ENCODE data around the gene LRRC73.
"Not testable (repeated sequence)": the region's sequence is repeated elsewhere in the genome, so short reads cannot be mapped to it uniquely, and the experiment has no call there.

LRRC73 gene

GRCh38 chr6:43461936-43462335 lies 48.2 kb downstream of the LRRC73 start:
- H3K36me3 ChIP-seq (replicated peaks; ENCODE audit: insufficient read depth, low read length) = no peaks in the 10 kb centered on the region
- no peak overlapping the region for H3K27ac ChIP-seq (ENCODE audit: low read length)
- no peaks in the 10 kb centered on the region for H3F3A ChIP-seq (ENCODE audit: insufficient read depth, low read length)
- no peaks in the 10 kb centered on the region for H3K9me2 ChIP-seq (replicated peaks; ENCODE audit: insufficient read depth, low read length)
- H3K79me2 ChIP-seq (ENCODE audit: low read length) = no peaks in the 10 kb centered on the region
- TF ChIP-seq CTCF (IDR thresholded peaks at IDR 0.05; ENCODE audit: low read length) = no peak
- no peak for TF ChIP-seq EZH2 (optimal IDR thresholded peaks at IDR 0.05; ENCODE audit: low read depth, low read length)
- no peak for TF ChIP-seq EZH2phosphoT487 (IDR thresholded peaks at IDR 0.05; ENCODE audit: low read length)
- no peaks in the 10 kb centered on the region for H4K20me1 ChIP-seq (ENCODE audit: insufficient read depth, low read length)
- DNase-seq = no peak
- no peak overlapping the region for H3K4me2 ChIP-seq (ENCODE audit: low read depth, low read length)
- H2AFZ ChIP-seq (ENCODE audit: low read length) = no peak overlapping the region
- H3K9me3 ChIP-seq (replicated peaks; ENCODE audit: insufficient read depth, low read length) = no peaks in the 10 kb centered on the region
- H3K4me3 ChIP-seq (ENCODE audit: low read length) = no peak overlapping the region
- H3K9ac ChIP-seq (ENCODE audit: low read length) = no peak overlapping the region
- H3K27me3 ChIP-seq (replicated peaks; ENCODE audit: insufficient read depth, low read length) = peaks cover 13% of the 10 kb centered on the region
- H3K4me1 ChIP-seq (ENCODE audit: low read length) = no peaks in the 10 kb centered on the region

- Histone ChIP-seq H2AFZ (ENCODE audit: low read length) (no peak overlapping the region), H3K27ac (ENCODE audit: low read length) (no peak overlapping the region), H3K4me1 (ENCODE audit: low read length) (no peaks in the 10 kb centered on the region), H3K9me3 (replicated peaks; ENCODE audit: insufficient read depth, low read length) (no peaks in the 10 kb centered on the region), H3K9me2 (replicated peaks; ENCODE audit: insufficient read depth, low read length) (no peaks in the 10 kb centered on the region), H3F3A (ENCODE audit: insufficient read depth, low read length) (no peaks in the 10 kb centered on the region), H4K20me1 (ENCODE audit: insufficient read depth, low read length) (no peaks in the 10 kb centered on the region), H3K79me2 (ENCODE audit: low read length) (no peaks in the 10 kb centered on the region), H3K4me3 (ENCODE audit: low read length) (no peak overlapping the region), H3K9ac (ENCODE audit: low read length) (no peak overlapping the region), H3K36me3 (replicated peaks; ENCODE audit: insufficient read depth, low read length) (no peaks in the 10 kb centered on the region), H3K4me2 (ENCODE audit: low read depth, low read length) (no peak overlapping the region), H3K27me3 (replicated peaks; ENCODE audit: insufficient read depth, low read length) (peaks cover 26% of the 10 kb centered on the region)
- TF ChIP-seq EZH2phosphoT487 (IDR thresholded peaks at IDR 0.05; ENCODE audit: low read length) (no peak), CTCF (IDR thresholded peaks at IDR 0.05; ENCODE audit: low read length) (no peak)
- DNase-seq = no peak
Measured at GRCh38 chr6:43460032-43460431, 50.1 kb downstream of the LRRC73 start.

- TF ChIP-seq EZH2phosphoT487 (IDR thresholded peaks at IDR 0.05; ENCODE audit: low read length) (no peak), EZH2 (optimal IDR thresholded peaks at IDR 0.05; ENCODE audit: low read depth, low read length) (no peak), CTCF (IDR thresholded peaks at IDR 0.05; ENCODE audit: low read length) (no peak)
- H3K27me3 ChIP-seq (replicated peaks; ENCODE audit: insufficient read depth, low read length) = peaks cover 26% of the 10 kb centered on the region
- no peak overlapping the region for H2AFZ ChIP-seq (ENCODE audit: low read length)
- no peak overlapping the region for H3K9ac ChIP-seq (ENCODE audit: low read length)
- no peaks in the 10 kb centered on the region for H3F3A ChIP-seq (ENCODE audit: insufficient read depth, low read length)
- H3K4me3 ChIP-seq (ENCODE audit: low read length) = no peak overlapping the region
- H3K4me1 ChIP-seq (ENCODE audit: low read length) = no peaks in the 10 kb centered on the region
- no peak overlapping the region for H3K27ac ChIP-seq (ENCODE audit: low read length)
- no peaks in the 10 kb centered on the region for H3K9me3 ChIP-seq (replicated peaks; ENCODE audit: insufficient read depth, low read length)
- no peak for DNase-seq
- H3K4me2 ChIP-seq (ENCODE audit: low read depth, low read length) = no peak overlapping the region
- no peaks in the 10 kb centered on the region for H3K79me2 ChIP-seq (ENCODE audit: low read length)
- H4K20me1 ChIP-seq (ENCODE audit: insufficient read depth, low read length) = no peaks in the 10 kb centered on the region
- H3K36me3 ChIP-seq (replicated peaks; ENCODE audit: insufficient read depth, low read length) = no peaks in the 10 kb centered on the region
- no peaks in the 10 kb centered on the region for H3K9me2 ChIP-seq (replicated peaks; ENCODE audit: insufficient read depth, low read length)
Measured at GRCh38 chr6:43459535-43459934, 50.6 kb downstream of the LRRC73 start.

GRCh38 chr6:43458154-43458553 lies 52.0 kb downstream of the LRRC73 start:
- H3K4me2 ChIP-seq (ENCODE audit: low read depth, low read length); H3K4me3 ChIP-seq (ENCODE audit: low read length); H3K4me1 ChIP-seq (ENCODE audit: low read length); H3F3A ChIP-seq (ENCODE audit: insufficient read depth, low read length); H3K9me3 ChIP-seq (replicated peaks; ENCODE audit: insufficient read depth, low read length); H3K27ac ChIP-seq (ENCODE audit: low read length); H2AFZ ChIP-seq (ENCODE audit: low read length); DNase-seq; H4K20me1 ChIP-seq (ENCODE audit: insufficient read depth, low read length); H3K36me3 ChIP-seq (replicated peaks; ENCODE audit: insufficient read depth, low read length); H3K9me2 ChIP-seq (replicated peaks; ENCODE audit: insufficient read depth, low read length); H3K9ac ChIP-seq (ENCODE audit: low read length); H3K79me2 ChIP-seq (ENCODE audit: low read length): not testable (repeated sequence)
- H3K27me3 ChIP-seq (replicated peaks; ENCODE audit: insufficient read depth, low read length) = peaks cover 26% of the 10 kb centered on the region

All from MM.1S (cell line).